Measurements from ENCODE around the gene NELFE. TPM values are rescaled to one million over a fixed set of nuclear protein-coding genes. Genes with fewer than 3 reads are reported as not detected.

NELFE gene
- total and polyA plus RNA-seq, 2 of the 13 experiments (the other 11 are each of a cell fraction or from before 2014, with no cell fraction given), result 51.3 to 69.8 TPM

- no peak for TF ChIP-seq TERF1 (CRISPR knock-in tag; IDR thresholded peaks at IDR 0.05)
- TF ChIP-seq ZNF503 (CRISPR knock-in tag; IDR thresholded peaks at IDR 0.05), result peak; percentile 77
- no peak; the same call in 1 of the 2 replicates for TF ChIP-seq ZFP36L2 (CRISPR knock-in tag; IDR thresholded peaks at IDR 0.05)
- TF ChIP-seq SETDB1 (CRISPR knock-in tag; IDR thresholded peaks at IDR 0.05; ENCODE audit: borderline replicate concordance), result no peak
- no peak for TF ChIP-seq PHB2 (IDR thresholded peaks at IDR 0.05; ENCODE audit: partially characterized antibody)
- TF ChIP-seq ZNF251 (CRISPR knock-in tag; IDR thresholded peaks at IDR 0.05), result 0 out of 2 replicates have a peak, but pooled peaks have one; percentile 87
- peak; percentile 73 for TF ChIP-seq ZNF574 (CRISPR knock-in tag; IDR thresholded peaks at IDR 0.05)
- TF ChIP-seq ATF4 (CRISPR knock-in tag; IDR thresholded peaks at IDR 0.05), result peak in 1 of 2 experiments; percentile 77; a peak in 2 of 4 replicates
- no peak for TF ChIP-seq ZNF75D (CRISPR knock-in tag; IDR thresholded peaks at IDR 0.05; ENCODE audit: borderline replicate concordance)
- peak; percentile 75 for TF ChIP-seq MED8 (CRISPR knock-in tag; IDR thresholded peaks at IDR 0.05; ENCODE audit: insufficient replicate concordance)
- no peak for TF ChIP-seq ZNF557 (CRISPR knock-in tag; IDR thresholded peaks at IDR 0.05)
- TF ChIP-seq PBX3 (CRISPR knock-in tag; IDR thresholded peaks at IDR 0.05; ENCODE audit: borderline replicate concordance), result no peak; the same call in 1 of the 2 replicates
- no peak for TF ChIP-seq SATB2 (CRISPR knock-in tag; IDR thresholded peaks at IDR 0.05)
- peak; percentile 89; the same call in 1 of the 2 replicates for TF ChIP-seq MXD1 (CRISPR knock-in tag; IDR thresholded peaks at IDR 0.05)
- TF ChIP-seq ZNF430 (CRISPR knock-in tag; IDR thresholded peaks at IDR 0.05), result peak; percentile 94; the same call in 1 of the 2 replicates
- peak; percentile 91 for TF ChIP-seq KAT7 (CRISPR knock-in tag; IDR thresholded peaks at IDR 0.05; ENCODE audit: borderline replicate concordance)
- TF ChIP-seq ZNF33A (CRISPR knock-in tag; IDR thresholded peaks at IDR 0.05; ENCODE audit: borderline replicate concordance), result no peak
- TF ChIP-seq HOXD1 (CRISPR knock-in tag; IDR thresholded peaks at IDR 0.05), result no peak
- TF ChIP-seq GZF1 (CRISPR knock-in tag; IDR thresholded peaks at IDR 0.05), result no peak; the same call in 1 of the 2 replicates
- peak; percentile 59 for TF ChIP-seq RBM39 (IDR thresholded peaks at IDR 0.05; ENCODE audit: low read depth, low read length, poor library complexity, severe bottlenecking)
Observed at GRCh38 chr6:31945507-31946369, 13.0 kb downstream of the NELFE start, which contains the start of gene CFB (continued).
